Endothelial cell (in vitro differentiated cells): ENCODE results near the gene PLA2G2A. TPM values are rescaled to one million over a fixed set of nuclear protein-coding genes. Genes with fewer than 3 reads are reported as not detected.

Experiments
- DNase-seq: peaks from one replicate; pipeline ENCODE4 v3.0.0; 2021; ENCODE audit warnings: low spot score
- H3K27ac Mint-ChIP-seq: one replicate; pipeline ENCODE4 v1.8.0; 2021; ENCODE audit warnings: mixed read lengths, inconsistent platforms; ENCODE audit not compliant: unreplicated experiment
- H3K27me3 Mint-ChIP-seq: one replicate; pipeline ENCODE4 v1.8.0; 2021; ENCODE audit warnings: mild to moderate bottlenecking, moderate library complexity, mixed read lengths, inconsistent platforms; ENCODE audit not compliant: unreplicated experiment
- H3K36me3 Mint-ChIP-seq: one replicate; pipeline ENCODE4 v1.8.0; 2021; ENCODE audit warnings: mild to moderate bottlenecking, low read depth, mixed read lengths, inconsistent platforms; ENCODE audit not compliant: unreplicated experiment
- H3K4me1 Mint-ChIP-seq: one replicate; pipeline ENCODE4 v1.8.0; 2021; ENCODE audit warnings: mild to moderate bottlenecking, mixed read lengths, inconsistent platforms; ENCODE audit not compliant: unreplicated experiment
- H3K4me3 Mint-ChIP-seq: one replicate; pipeline ENCODE4 v1.8.0; 2021; ENCODE audit warnings: mild to moderate bottlenecking, mixed read lengths, inconsistent platforms; ENCODE audit not compliant: unreplicated experiment
- H3K9me3 Mint-ChIP-seq: one replicate; pipeline ENCODE4 v1.8.0; 2021; ENCODE audit warnings: mixed read lengths, inconsistent platforms; ENCODE audit not compliant: unreplicated experiment
- CTCF ChIP-seq: fragments of 200-600 bp; sonication (generic); IDR thresholded peaks from one replicate; pipeline ENCODE4 v1.5.0; 2021; ENCODE audit warnings: antibody characterized with exemption; ENCODE audit not compliant: unreplicated experiment
- total RNA-seq: library from RNA; stranded (reverse); fragmentation: NEBNext Ultra II Directional; extraction: Animal tissue kit (Norgen Biotek cat#: 25700); gene quantifications from one replicate; pipeline ENCODE4 v1.2.1, GENCODE V29; 2021; ENCODE audit not compliant: unreplicated experiment

Gene PLA2G2A
- total RNA-seq, 1 donor from 2014 or later = not detected

- Mint-ChIP-seq H3K27ac (no peak overlapping the region), H3K27me3 (peaks cover 1% of the 10 kb centered on the region), H3K4me1 (no peaks in the 10 kb centered on the region), H3K36me3 (no peaks in the 10 kb centered on the region), H3K9me3 (no peaks in the 10 kb centered on the region), H3K4me3 (no peak overlapping the region)
- no peak for DNase-seq
- no peak for TF ChIP-seq CTCF
These were observed 36.8 kb downstream of the PLA2G2A start for GRCh38 chr1:19942657-19943056.

- no peak overlapping the region for H3K27ac Mint-ChIP-seq
- no peak for DNase-seq
- peaks cover 2% of the 10 kb centered on the region for H3K27me3 Mint-ChIP-seq
- H3K4me3 Mint-ChIP-seq = no peak overlapping the region
- no peaks in the 10 kb centered on the region for H3K9me3 Mint-ChIP-seq
- TF ChIP-seq CTCF = no peak
- H3K36me3 Mint-ChIP-seq = no peaks in the 10 kb centered on the region
- no peaks in the 10 kb centered on the region for H3K4me1 Mint-ChIP-seq
These were observed 37.3 kb downstream of the PLA2G2A start for GRCh38 chr1:19942088-19942487.

DNA sequence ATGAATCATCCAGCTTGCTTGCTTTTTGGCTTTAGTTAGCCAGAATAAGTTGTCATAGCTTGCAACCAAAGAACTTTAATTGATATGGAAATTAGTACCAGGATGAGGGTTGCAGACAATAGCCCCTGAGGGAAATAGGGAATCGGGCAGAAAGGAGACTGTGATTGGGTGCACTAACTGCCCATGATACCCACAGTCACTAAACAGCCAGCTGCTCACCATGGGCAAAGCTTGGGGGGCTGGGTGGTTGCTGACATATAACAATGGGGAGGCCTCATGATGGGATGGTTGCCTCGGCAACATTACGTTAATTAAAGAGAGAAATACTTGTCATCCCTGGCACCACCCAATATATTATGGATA, 38.2 kb downstream of the PLA2G2A start:
- no peaks in the 10 kb centered on the region for H3K36me3 Mint-ChIP-seq
- peaks cover 4% of the 10 kb centered on the region for H3K4me1 Mint-ChIP-seq
- no peak overlapping the region for H3K27ac Mint-ChIP-seq
- H3K27me3 Mint-ChIP-seq = peaks cover 5% of the 10 kb centered on the region
- no peak for TF ChIP-seq CTCF
- no peak overlapping the region for H3K4me3 Mint-ChIP-seq
- H3K9me3 Mint-ChIP-seq = no peaks in the 10 kb centered on the region
- DNase-seq = no peak

- no peak for DNase-seq
These were observed 38.8 kb downstream of the PLA2G2A start for GRCh38 chr1:19940486-19941205.

More at GRCh38 chr1:19940486-19941205, 38.8 kb downstream of the PLA2G2A start:
- Mint-ChIP-seq H3K4me3 (no peak overlapping the region), H3K27ac (no peak overlapping the region), H3K27me3 (peaks cover 5% of the 10 kb centered on the region), H3K36me3 (no peaks in the 10 kb centered on the region), H3K4me1 (peaks cover 7% of the 10 kb centered on the region), H3K9me3 (no peaks in the 10 kb centered on the region)
- no peak for TF ChIP-seq CTCF
